ENCODE data around the gene MTMR2.

MTMR2 gene

GRCh38 chr11:95968585-95968984 is 44.7 kb upstream of the MTMR2 start:
- no peak for TF ChIP-seq TOX (CRISPR knock-in tag; IDR thresholded peaks at IDR 0.05; ENCODE audit: borderline replicate concordance)
- no peak for TF ChIP-seq ESRRG (CRISPR knock-in tag; IDR thresholded peaks at IDR 0.05)
- no peak for TF ChIP-seq ZNF70 (CRISPR knock-in tag; IDR thresholded peaks at IDR 0.05)
- TF ChIP-seq, protein P1, sequence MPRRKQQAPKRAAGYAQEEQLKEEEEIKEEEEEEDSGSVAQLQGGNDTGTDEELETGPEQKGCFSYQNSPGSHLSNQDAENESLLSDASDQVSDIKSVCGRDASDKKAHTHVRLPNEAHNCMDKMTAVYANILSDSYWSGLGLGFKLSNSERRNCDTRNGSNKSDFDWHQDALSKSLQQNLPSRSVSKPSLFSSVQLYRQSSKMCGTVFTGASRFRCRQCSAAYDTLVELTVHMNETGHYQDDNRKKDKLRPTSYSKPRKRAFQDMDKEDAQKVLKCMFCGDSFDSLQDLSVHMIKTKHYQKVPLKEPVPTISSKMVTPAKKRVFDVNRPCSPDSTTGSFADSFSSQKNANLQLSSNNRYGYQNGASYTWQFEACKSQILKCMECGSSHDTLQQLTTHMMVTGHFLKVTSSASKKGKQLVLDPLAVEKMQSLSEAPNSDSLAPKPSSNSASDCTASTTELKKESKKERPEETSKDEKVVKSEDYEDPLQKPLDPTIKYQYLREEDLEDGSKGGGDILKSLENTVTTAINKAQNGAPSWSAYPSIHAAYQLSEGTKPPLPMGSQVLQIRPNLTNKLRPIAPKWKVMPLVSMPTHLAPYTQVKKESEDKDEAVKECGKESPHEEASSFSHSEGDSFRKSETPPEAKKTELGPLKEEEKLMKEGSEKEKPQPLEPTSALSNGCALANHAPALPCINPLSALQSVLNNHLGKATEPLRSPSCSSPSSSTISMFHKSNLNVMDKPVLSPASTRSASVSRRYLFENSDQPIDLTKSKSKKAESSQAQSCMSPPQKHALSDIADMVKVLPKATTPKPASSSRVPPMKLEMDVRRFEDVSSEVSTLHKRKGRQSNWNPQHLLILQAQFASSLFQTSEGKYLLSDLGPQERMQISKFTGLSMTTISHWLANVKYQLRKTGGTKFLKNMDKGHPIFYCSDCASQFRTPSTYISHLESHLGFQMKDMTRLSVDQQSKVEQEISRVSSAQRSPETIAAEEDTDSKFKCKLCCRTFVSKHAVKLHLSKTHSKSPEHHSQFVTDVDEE (CRISPR knock-in tag; IDR thresholded peaks at IDR 0.05): no peak
- TF ChIP-seq, protein P2, sequence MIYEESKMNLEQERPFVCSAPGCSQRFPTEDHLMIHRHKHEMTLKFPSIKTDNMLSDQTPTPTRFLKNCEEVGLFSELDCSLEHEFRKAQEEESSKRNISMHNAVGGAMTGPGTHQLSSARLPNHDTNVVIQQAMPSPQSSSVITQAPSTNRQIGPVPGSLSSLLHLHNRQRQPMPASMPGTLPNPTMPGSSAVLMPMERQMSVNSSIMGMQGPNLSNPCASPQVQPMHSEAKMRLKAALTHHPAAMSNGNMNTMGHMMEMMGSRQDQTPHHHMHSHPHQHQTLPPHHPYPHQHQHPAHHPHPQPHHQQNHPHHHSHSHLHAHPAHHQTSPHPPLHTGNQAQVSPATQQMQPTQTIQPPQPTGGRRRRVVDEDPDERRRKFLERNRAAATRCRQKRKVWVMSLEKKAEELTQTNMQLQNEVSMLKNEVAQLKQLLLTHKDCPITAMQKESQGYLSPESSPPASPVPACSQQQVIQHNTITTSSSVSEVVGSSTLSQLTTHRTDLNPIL (CRISPR knock-in tag; IDR thresholded peaks at IDR 0.05; ENCODE audit: low read depth): no peak
- no peak for TF ChIP-seq RARB (CRISPR knock-in tag; IDR thresholded peaks at IDR 0.05)
- no peak for TF ChIP-seq BACH2 (CRISPR knock-in tag; IDR thresholded peaks at IDR 0.05; ENCODE audit: borderline replicate concordance)
- TF ChIP-seq SNAI2 (CRISPR knock-in tag; IDR thresholded peaks at IDR 0.05): no peak
- no peak for TF ChIP-seq PPARA (CRISPR knock-in tag; IDR thresholded peaks at IDR 0.05; ENCODE audit: borderline replicate concordance)
- no peak for ATAC-seq

DNA sequence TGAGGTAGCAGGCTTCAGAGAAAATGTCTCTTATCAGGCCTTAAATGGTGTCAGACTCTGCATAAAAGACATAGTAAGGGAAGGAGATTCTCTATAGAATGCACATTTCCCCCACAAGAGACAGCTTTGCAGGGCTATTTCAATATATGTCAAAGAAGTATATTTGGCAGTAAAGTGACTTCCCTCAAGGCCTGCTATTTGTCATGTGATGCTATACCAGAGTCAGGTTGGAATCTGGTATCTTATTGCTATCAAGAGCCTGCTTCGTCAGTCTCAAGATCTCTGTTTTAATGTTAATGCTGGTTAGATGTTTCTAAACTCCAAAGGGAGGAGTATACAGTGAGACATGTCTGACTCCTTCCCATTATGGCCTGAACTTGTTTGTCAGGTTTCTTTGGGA is 40.4 kb upstream of the MTMR2 start:
- TF ChIP-seq SNAI2 (CRISPR knock-in tag; IDR thresholded peaks at IDR 0.05) (no peak), ISL1 (CRISPR knock-in tag; IDR thresholded peaks at IDR 0.05) (no peak), ESRRG (CRISPR knock-in tag; IDR thresholded peaks at IDR 0.05) (no peak), BACH2 (CRISPR knock-in tag; IDR thresholded peaks at IDR 0.05; ENCODE audit: borderline replicate concordance) (no peak), ZNF8 (CRISPR knock-in tag; IDR thresholded peaks at IDR 0.05) (no peak), ARNTL (CRISPR knock-in tag; IDR thresholded peaks at IDR 0.05; ENCODE audit: borderline replicate concordance, low read depth) (no peak), ZNF565 (CRISPR knock-in tag; conservative IDR thresholded peaks at IDR 0.05; ENCODE audit: low read depth) (no peak), ZC3H10 (CRISPR knock-in tag; IDR thresholded peaks at IDR 0.05) (no peak), ZFP3 (CRISPR knock-in tag; IDR thresholded peaks at IDR 0.05) (no peak), RARB (CRISPR knock-in tag; IDR thresholded peaks at IDR 0.05) (no peak)
- TF ChIP-seq, protein P3, sequence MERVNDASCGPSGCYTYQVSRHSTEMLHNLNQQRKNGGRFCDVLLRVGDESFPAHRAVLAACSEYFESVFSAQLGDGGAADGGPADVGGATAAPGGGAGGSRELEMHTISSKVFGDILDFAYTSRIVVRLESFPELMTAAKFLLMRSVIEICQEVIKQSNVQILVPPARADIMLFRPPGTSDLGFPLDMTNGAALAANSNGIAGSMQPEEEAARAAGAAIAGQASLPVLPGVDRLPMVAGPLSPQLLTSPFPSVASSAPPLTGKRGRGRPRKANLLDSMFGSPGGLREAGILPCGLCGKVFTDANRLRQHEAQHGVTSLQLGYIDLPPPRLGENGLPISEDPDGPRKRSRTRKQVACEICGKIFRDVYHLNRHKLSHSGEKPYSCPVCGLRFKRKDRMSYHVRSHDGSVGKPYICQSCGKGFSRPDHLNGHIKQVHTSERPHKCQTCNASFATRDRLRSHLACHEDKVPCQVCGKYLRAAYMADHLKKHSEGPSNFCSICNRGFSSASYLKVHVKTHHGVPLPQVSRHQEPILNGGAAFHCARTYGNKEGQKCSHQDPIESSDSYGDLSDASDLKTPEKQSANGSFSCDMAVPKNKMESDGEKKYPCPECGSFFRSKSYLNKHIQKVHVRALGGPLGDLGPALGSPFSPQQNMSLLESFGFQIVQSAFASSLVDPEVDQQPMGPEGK (CRISPR knock-in tag; IDR thresholded peaks at IDR 0.05; ENCODE audit: borderline replicate concordance): no peak
- TF ChIP-seq, protein P1 (CRISPR knock-in tag; IDR thresholded peaks at IDR 0.05): no peak
- TF ChIP-seq, protein P4, sequence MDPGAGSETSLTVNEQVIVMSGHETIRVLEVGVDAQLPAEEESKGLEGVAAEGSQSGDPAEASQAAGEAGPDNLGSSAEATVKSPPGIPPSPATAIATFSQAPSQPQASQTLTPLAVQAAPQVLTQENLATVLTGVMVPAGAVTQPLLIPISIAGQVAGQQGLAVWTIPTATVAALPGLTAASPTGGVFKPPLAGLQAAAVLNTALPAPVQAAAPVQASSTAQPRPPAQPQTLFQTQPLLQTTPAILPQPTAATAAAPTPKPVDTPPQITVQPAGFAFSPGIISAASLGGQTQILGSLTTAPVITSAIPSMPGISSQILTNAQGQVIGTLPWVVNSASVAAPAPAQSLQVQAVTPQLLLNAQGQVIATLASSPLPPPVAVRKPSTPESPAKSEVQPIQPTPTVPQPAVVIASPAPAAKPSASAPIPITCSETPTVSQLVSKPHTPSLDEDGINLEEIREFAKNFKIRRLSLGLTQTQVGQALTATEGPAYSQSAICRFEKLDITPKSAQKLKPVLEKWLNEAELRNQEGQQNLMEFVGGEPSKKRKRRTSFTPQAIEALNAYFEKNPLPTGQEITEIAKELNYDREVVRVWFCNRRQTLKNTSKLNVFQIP (CRISPR knock-in tag; IDR thresholded peaks at IDR 0.05; ENCODE audit: borderline replicate concordance, low read depth): no peak
- no peak for ATAC-seq

DNA sequence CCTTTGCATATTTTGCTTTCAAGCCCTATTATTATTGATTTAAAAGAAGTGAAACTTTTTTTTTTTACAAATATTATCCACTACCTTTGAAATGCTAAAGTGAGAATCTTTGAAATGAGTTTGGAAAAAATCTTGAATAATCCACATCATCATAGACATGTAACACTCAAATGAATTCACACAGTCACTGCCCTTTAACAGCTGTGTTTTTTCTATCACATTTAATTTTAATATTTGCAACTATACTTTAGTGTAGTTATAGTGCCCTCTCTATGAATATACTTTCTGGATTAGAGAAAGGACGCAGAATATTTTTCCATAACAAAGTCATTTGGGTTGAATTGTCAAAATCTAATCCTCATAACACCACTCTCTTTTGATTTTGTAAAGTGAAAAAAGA is 37.9 kb upstream of the MTMR2 start:
- TF ChIP-seq TOX (CRISPR knock-in tag; IDR thresholded peaks at IDR 0.05; ENCODE audit: borderline replicate concordance) (no peak), TCF4 (CRISPR knock-in tag; IDR thresholded peaks at IDR 0.05; ENCODE audit: borderline replicate concordance) (no peak), CSDC2 (CRISPR knock-in tag; IDR thresholded peaks at IDR 0.05) (no peak), ZNF8 (CRISPR knock-in tag; IDR thresholded peaks at IDR 0.05) (no peak), BACH2 (CRISPR knock-in tag; IDR thresholded peaks at IDR 0.05; ENCODE audit: borderline replicate concordance) (no peak)
- TF ChIP-seq, protein P4 (CRISPR knock-in tag; IDR thresholded peaks at IDR 0.05; ENCODE audit: borderline replicate concordance, low read depth): no peak
- TF ChIP-seq, protein P1 (CRISPR knock-in tag; IDR thresholded peaks at IDR 0.05): no peak
- ATAC-seq: no peak
